Stomach (tissue), 9 donors: ENCODE measurements around the gene LRRC51. TPM values are rescaled to one million over a fixed set of nuclear protein-coding genes. Genes with fewer than 3 reads are reported as not detected.
"Not testable (repeated sequence)": the region's sequence is repeated elsewhere in the genome, so short reads cannot be mapped to it uniquely, and the experiment has no call there.

ENCODE experiments used
- DNase-seq, 2 donors: peaks; one replicate each; pipeline versions ENCODE4 v3.0.0 to v3.0.0-alpha.2; 2013 to 2019
- H3K27ac ChIP-seq, 5 donors: fragments of 200-600 bp in 4 of 5; sonication (generic) in 4 of 5; one replicate each; pipeline ENCODE4 v1.5.1; 2013 to 2019; ENCODE audit warnings: mild to moderate bottlenecking in 1 of 5, moderate library complexity in 1 of 5
- H3K27me3 ChIP-seq, 3 donors: fragments of 200-600 bp; sonication (generic); one replicate each; pipeline ENCODE4 v1.5.1; 2017 to 2019; ENCODE audit warnings: mixed run types in 1 of 3
- H3K36me3 ChIP-seq, 4 donors: fragments of 200-600 bp; sonication (generic); 1 replicate in 3 of 4; 2 replicates in 1 of 4; pipeline ENCODE4 v1.5.1; 2016 to 2019
- H3K4me1 ChIP-seq, 4 donors: fragments of 200-600 bp; sonication (generic); one replicate each; pipeline ENCODE4 v1.5.1; 2016 to 2019
- H3K4me3 ChIP-seq, 4 donors: fragments of 200-600 bp; sonication (generic) in 3 of 4; one replicate each; pipeline ENCODE4 v1.5.1; 2016 to 2019; ENCODE audit warnings: mild to moderate bottlenecking in 1 of 4
- H3K9me3 ChIP-seq, 4 donors: fragments of 200-600 bp; sonication (generic); one replicate each; pipeline ENCODE4 v1.5.1; 2016 to 2019
- CTCF ChIP-seq, 7 experiments: fragments of 450-650 bp in 4 of 7; fragments of 200-600 bp in 3 of 7; sonication (generic) in 3 of 7; IDR thresholded peaks; one replicate each; pipeline ENCODE4 v1.5.1; 2016 to 2019; ENCODE audit warnings: antibody characterized with exemption in 7 of 7, control low read depth in 2 of 7, mild to moderate bottlenecking in 1 of 7
- EP300 ChIP-seq: sonication (generic); formaldehyde crosslinking; IDR thresholded peaks from one replicate; pipeline ENCODE4 v1.6.1; 2017; ENCODE audit warnings: antibody characterized with exemption
- POLR2A ChIP-seq, 4 donors: fragments of 450-650 bp; IDR thresholded peaks; one replicate each; pipeline ENCODE4 v1.6.1; 2016; ENCODE audit warnings: antibody characterized with exemption in 4 of 4, control low read depth in 2 of 4, mild to moderate bottlenecking in 1 of 4, moderate library complexity in 1 of 4
- POLR2AphosphoS5 ChIP-seq, 3 donors: sonication (generic); formaldehyde crosslinking; IDR thresholded peaks; one replicate each; pipeline ENCODE4 v1.6.1; 2016; ENCODE audit warnings: antibody characterized with exemption in 3 of 3
- WGBS, 5 donors: extraction: QIAGEN DNeasy Blood & Tissue Kit in 3 of 5; methylation state at CpG; one replicate each; pipeline versions ENCODE4 v1.1.5 to v1.1.7; 2013 to 2018; 5-methylcytosine and 5-hydroxymethylcytosine counted together
- intact Hi-C: fragments of 100-400 bp; cut with DNase I; formaldehyde crosslinking; loops from one replicate; pipeline ENCODE4 v1.15.1; 2023; ENCODE audit warnings: low total_unique reads
- polyA plus RNA-seq, 3 donors: library from polyadenylated mRNA; stranded (reverse); fragments of 200-250 nt; gene quantifications; one replicate each; pipeline ENCODE4 v1.2.3, GENCODE V29; 2013
- total RNA-seq, 5 donors: library from RNA; depleted of rRNA; stranded (reverse); fragments of >200 nt; gene quantifications; one replicate each; pipeline versions ENCODE4 v1.1.0 to v1.2.3, GENCODE V29; 2014 to 2016
- donor health status: healthy with polysubstance abuse.
- donor health status: Bipolar disorder and iron deficiency.
- donor health status: healthy.

LRRC51 gene
- total and polyA plus RNA-seq, 8 donors = 2.0 to 7.9 (median 5.8) TPM; not detected in 3

- H3K4me3 ChIP-seq = peak overlapping the region in 1 of 4 donors; percentile 34
- H3K36me3 ChIP-seq = no peaks in the 10 kb centered on the region
- no peak for TF ChIP-seq POLR2A (IDR thresholded peaks at IDR 0.05)
- H3K9me3 ChIP-seq = no peaks in the 10 kb centered on the region
- no peak for DNase-seq
- H3K27me3 ChIP-seq = peaks cover 0 to 8% (median 0%) of the 10 kb centered on the region in 3 donors
- 75 to 91% (median 90%) methylated on average over 4 of the region's 4 CpGs for WGBS, 5 donors
- H3K4me1 ChIP-seq = no peaks in the 10 kb centered on the region
- no peak overlapping the region for H3K27ac ChIP-seq
- intact Hi-C loops = no loop called here
These were observed 56.1 kb downstream of the LRRC51 start for GRCh38 chr11:72136684-72137262.

GRCh38 chr11:72138821-72139390, 58.3 kb downstream of the LRRC51 start:
- 55 to 80% (median 57%) methylated on average over 11 to 12 of the region's 12 CpGs for WGBS, 5 donors
- peak in 1 of 2 donors; percentile 32 for DNase-seq
- TF ChIP-seq POLR2A (IDR thresholded peaks at IDR 0.05) = no peak
- TF ChIP-seq CTCF (IDR thresholded peaks at IDR 0.05) = no peak
- no peak for TF ChIP-seq EP300
- TF ChIP-seq POLR2AphosphoS5 (IDR thresholded peaks at IDR 0.05) = no peak
- intact Hi-C loops = no loop called here
- H3K4me3 ChIP-seq = peak overlapping the region in 1 of 4 donors; percentile 7
- H3K4me1 ChIP-seq = no peaks in the 10 kb centered on the region
- no peaks in the 10 kb centered on the region for H3K36me3 ChIP-seq
- H3K9me3 ChIP-seq = no peaks in the 10 kb centered on the region
- peaks cover 0 to 8% (median 0%) of the 10 kb centered on the region in 3 donors for H3K27me3 ChIP-seq
- no peak overlapping the region for H3K27ac ChIP-seq

GRCh38 chr11:72139500-72139899, 58.9 kb downstream of the LRRC51 start:
- Histone ChIP-seq H3K4me1 (no peaks in the 10 kb centered on the region), H3K4me3 (no peak overlapping the region), H3K27ac (no peak overlapping the region), H3K36me3 (no peaks in the 10 kb centered on the region), H3K9me3 (no peaks in the 10 kb centered on the region), H3K27me3 (peaks cover 0 to 8% (median 0%) of the 10 kb centered on the region in 3 donors)
- intact Hi-C loops = no loop called here
- TF ChIP-seq POLR2A (IDR thresholded peaks at IDR 0.05) (no peak), POLR2AphosphoS5 (IDR thresholded peaks at IDR 0.05) (no peak), CTCF (IDR thresholded peaks at IDR 0.05) (no peak), EP300 (no peak)
- DNase-seq = no peak
- whole genome bisulfite sequencing, 5 donors = 88 to 93% (median 89%) methylated on average over 9 to 11 of the region's 11 CpGs

- no peak overlapping the region for H3K4me3 ChIP-seq
- H3K27me3 ChIP-seq = peaks cover 0 to 3% (median 0%) of the 10 kb centered on the region in 3 donors
- no peaks in the 10 kb centered on the region for H3K9me3 ChIP-seq
- H3K36me3 ChIP-seq = no peaks in the 10 kb centered on the region
- intact Hi-C loops = no loop called here
- no peaks in the 10 kb centered on the region for H3K4me1 ChIP-seq
- TF ChIP-seq CTCF (IDR thresholded peaks at IDR 0.05) (no peak), POLR2AphosphoS5 (IDR thresholded peaks at IDR 0.05) (no peak), EP300 (no peak), POLR2A (IDR thresholded peaks at IDR 0.05) (no peak)
- H3K27ac ChIP-seq = no peak overlapping the region
- no peak for DNase-seq
- WGBS, 5 donors = 74 to 98% (median 95%) methylated on average over 2 of the region's 2 CpGs
These were observed 60.0 kb downstream of the LRRC51 start for GRCh38 chr11:72140661-72141060.

GRCh38 chr11:72141066-72141465, 60.4 kb downstream of the LRRC51 start:
- WGBS, 5 donors = 56 to 74% (median 70%) methylated on average over 3 of the region's 3 CpGs
- intact Hi-C loops = no loop called here

GRCh38 chr11:72142086-72142485, 61.4 kb downstream of the LRRC51 start:
- H3K36me3 ChIP-seq, H3K4me3 ChIP-seq, H3K4me1 ChIP-seq, H3K27me3 ChIP-seq, H3K9me3 ChIP-seq, intact Hi-C loops, DNase-seq, H3K27ac ChIP-seq: not testable (repeated sequence)
- WGBS, 5 donors = 20 to 60% (median 50%) methylated on average over 1 of the region's 1 CpG

More at GRCh38 chr11:72141066-72141465, 60.4 kb downstream of the LRRC51 start:
- H3K4me3 ChIP-seq = no peak overlapping the region
- H3K27ac ChIP-seq = no peak overlapping the region
- no peak for DNase-seq
- H3K9me3 ChIP-seq = no peaks in the 10 kb centered on the region
- H3K27me3 ChIP-seq = no peaks in the 10 kb centered on the region
- no peaks in the 10 kb centered on the region for H3K36me3 ChIP-seq
- H3K4me1 ChIP-seq = no peaks in the 10 kb centered on the region
- TF ChIP-seq POLR2A (IDR thresholded peaks at IDR 0.05) = no peak
- no peak for TF ChIP-seq CTCF (IDR thresholded peaks at IDR 0.05)
- no peak for TF ChIP-seq POLR2AphosphoS5 (IDR thresholded peaks at IDR 0.05)
- no peak for TF ChIP-seq EP300

- H3K27me3 ChIP-seq, H3K9me3 ChIP-seq, intact Hi-C loops, H3K4me3 ChIP-seq, H3K36me3 ChIP-seq, DNase-seq, H3K4me1 ChIP-seq, H3K27ac ChIP-seq: not testable (repeated sequence)
- 53 to 82% (median 64%) methylated on average over 1 of the region's 1 CpG; no CpG with 5 or more reads in 2 of the 5 donors for whole genome bisulfite sequencing, 5 donors
These were observed 61.9 kb downstream of the LRRC51 start for GRCh38 chr11:72142543-72142942.
